ENCODE measurements around the gene SLC45A1. TPM values are rescaled to one million over a fixed set of nuclear protein-coding genes. Genes with fewer than 3 reads are reported as not detected.

The SLC45A1 gene
- total and polyA plus RNA-seq, 9 of the 15 experiments (the other 6 are each of a cell fraction or from before 2014, with no cell fraction given), result not detected

DNA sequence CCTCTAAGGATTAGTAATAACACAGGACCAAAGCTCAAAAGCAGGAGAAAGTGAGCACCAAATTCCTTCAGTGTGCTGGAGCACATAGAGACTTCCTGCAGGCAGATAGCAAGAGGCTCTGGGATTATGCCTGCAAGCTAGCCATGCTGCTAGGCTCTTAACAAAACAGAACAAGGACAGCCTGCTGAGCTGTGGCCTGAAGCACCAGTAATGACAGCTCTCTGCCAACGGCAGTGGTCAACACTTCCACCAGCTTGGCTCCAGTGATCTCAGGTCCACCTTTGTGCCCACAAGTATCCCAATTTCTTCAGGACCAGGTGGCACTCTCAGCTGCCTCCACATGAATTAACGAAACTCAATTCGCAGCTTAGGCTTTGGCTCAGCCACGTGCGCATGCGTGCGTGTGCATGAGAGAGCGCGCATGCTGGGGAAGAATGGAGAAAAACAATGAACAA, 64.2 kb downstream of the SLC45A1 start:
- FAIRE-seq (no peak), DNase-seq (ENCODE audit: extremely low read depth in 1 of 4, low spot score in 3 of 4) (no peak), ATAC-seq (no peak)
- ChIA-PET CTCF (ENCODE audit: low intra/inter-chr PET ratio) (no interaction called here), POLR2A (interaction anchor here (0.5 kb wide), 2 partner anchors 106 to 738 kb away, joined by 4 read pairs; no protein-coding TSS in a partner anchor)
- Histone ChIP-seq H4K20me1 (replicated peaks; ENCODE audit: control insufficient read depth, insufficient read depth, low read length) (peaks cover 6% of the 10 kb centered on the region; the same call in 1 of the 2 replicates), H3K4me2 (ENCODE audit: insufficient read depth, low read length) (no peak overlapping the region), H3K27me3 (ENCODE audit: control insufficient read depth in 2 of 2, insufficient read depth in 2 of 2, low read length in 2 of 2) (no peaks in the 10 kb centered on the region), H3K9ac (ENCODE audit: insufficient read depth in 1 of 2, low read depth in 2 of 2, low read length in 2 of 2) (no peak overlapping the region; a peak in 1 of 4 replicates), H3K36me3 (ENCODE audit: control insufficient read depth, insufficient read depth, low read length) (peaks cover 14% of the 10 kb centered on the region; the same call in 1 of the 3 replicates), H3K79me2 (ENCODE audit: control insufficient read depth, insufficient read depth, low read length) (peaks cover 17% of the 10 kb centered on the region), H3K27ac (ENCODE audit: extremely low read depth, low read depth, low read length) (no peak overlapping the region), H3K4me1 (replicated peaks in 1 of 2; ENCODE audit: control insufficient read depth in 2 of 2, insufficient read depth in 2 of 2, low read length in 2 of 2) (no peaks in the 10 kb centered on the region), H3K4me3 (no peak overlapping the region), H2AFZ (ENCODE audit: low read depth, low read length) (no peak overlapping the region), H3K9me1 (ENCODE audit: control insufficient read depth, insufficient read depth, low read length) (no peaks in the 10 kb centered on the region), H3K9me3 (replicated peaks; ENCODE audit: control insufficient read depth, insufficient read depth, low read depth, low read length) (no peaks in the 10 kb centered on the region)
- 94% methylated on average over 9 of the region's 9 CpGs for whole genome bisulfite sequencing (ENCODE audit: insufficient coverage, low coverage, missing lambda C conversion rate)
- BruUV-seq (replicated peaks), result no TSS peak
- intact Hi-C loops (cut with micrococcal nuclease), result no loop called here
- in situ Hi-C loops (cut with MboI), result no loop called here
- TF ChIP-seq, protein P1, sequence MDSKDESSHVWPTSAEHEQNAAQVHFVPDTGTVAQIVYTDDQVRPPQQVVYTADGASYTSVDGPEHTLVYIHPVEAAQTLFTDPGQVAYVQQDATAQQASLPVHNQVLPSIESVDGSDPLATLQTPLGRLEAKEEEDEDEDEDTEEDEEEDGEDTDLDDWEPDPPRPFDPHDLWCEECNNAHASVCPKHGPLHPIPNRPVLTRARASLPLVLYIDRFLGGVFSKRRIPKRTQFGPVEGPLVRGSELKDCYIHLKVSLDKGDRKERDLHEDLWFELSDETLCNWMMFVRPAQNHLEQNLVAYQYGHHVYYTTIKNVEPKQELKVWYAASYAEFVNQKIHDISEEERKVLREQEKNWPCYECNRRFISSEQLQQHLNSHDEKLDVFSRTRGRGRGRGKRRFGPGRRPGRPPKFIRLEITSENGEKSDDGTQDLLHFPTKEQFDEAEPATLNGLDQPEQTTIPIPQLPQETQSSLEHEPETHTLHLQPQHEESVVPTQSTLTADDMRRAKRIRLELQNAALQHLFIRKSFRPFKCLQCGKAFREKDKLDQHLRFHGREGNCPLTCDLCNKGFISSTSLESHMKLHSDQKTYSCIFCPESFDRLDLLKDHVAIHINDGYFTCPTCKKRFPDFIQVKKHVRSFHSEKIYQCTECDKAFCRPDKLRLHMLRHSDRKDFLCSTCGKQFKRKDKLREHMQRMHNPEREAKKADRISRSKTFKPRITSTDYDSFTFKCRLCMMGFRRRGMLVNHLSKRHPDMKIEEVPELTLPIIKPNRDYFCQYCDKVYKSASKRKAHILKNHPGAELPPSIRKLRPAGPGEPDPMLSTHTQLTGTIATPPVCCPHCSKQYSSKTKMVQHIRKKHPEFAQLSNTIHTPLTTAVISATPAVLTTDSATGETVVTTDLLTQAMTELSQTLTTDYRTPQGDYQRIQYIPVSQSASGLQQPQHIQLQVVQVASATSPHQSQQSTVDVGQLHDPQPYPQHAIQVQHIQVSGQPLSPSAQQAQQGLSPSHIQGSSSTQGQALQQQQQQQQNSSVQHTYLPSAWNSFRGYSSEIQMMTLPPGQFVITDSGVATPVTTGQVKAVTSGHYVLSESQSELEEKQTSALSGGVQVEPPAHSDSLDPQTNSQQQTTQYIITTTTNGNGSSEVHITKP (IDR thresholded peaks at IDR 0.05; ENCODE audit: partially characterized antibody), result no peak
- no peak for TF ChIP-seq ZNF551 (CRISPR knock-in tag; IDR thresholded peaks at IDR 0.05)
- TF ChIP-seq ATF6 (CRISPR knock-in tag; IDR thresholded peaks at IDR 0.05), result no peak
- no peak for TF ChIP-seq YY1 (IDR thresholded peaks at IDR 0.05; ENCODE audit: borderline replicate concordance in 1 of 3, control insufficient read depth in 1 of 3, extremely low read depth in 1 of 3, insufficient read depth in 3 of 3, insufficient read length in 1 of 3, insufficient replicate concordance in 2 of 3, low read depth in 1 of 3, low read length in 2 of 3)
- no peak for TF ChIP-seq SOX6 (IDR thresholded peaks at IDR 0.05)
- no peak for TF ChIP-seq ZNF644 (tag; IDR thresholded peaks at IDR 0.05; ENCODE audit: low read depth)
- no peak for TF ChIP-seq STAT6 (CRISPR knock-in tag; IDR thresholded peaks at IDR 0.05)
- TF ChIP-seq ZBED1 (IDR thresholded peaks at IDR 0.05), result no peak
- TF ChIP-seq ZNF311 (CRISPR knock-in tag; IDR thresholded peaks at IDR 0.05), result no peak
- TF ChIP-seq, protein P2, sequence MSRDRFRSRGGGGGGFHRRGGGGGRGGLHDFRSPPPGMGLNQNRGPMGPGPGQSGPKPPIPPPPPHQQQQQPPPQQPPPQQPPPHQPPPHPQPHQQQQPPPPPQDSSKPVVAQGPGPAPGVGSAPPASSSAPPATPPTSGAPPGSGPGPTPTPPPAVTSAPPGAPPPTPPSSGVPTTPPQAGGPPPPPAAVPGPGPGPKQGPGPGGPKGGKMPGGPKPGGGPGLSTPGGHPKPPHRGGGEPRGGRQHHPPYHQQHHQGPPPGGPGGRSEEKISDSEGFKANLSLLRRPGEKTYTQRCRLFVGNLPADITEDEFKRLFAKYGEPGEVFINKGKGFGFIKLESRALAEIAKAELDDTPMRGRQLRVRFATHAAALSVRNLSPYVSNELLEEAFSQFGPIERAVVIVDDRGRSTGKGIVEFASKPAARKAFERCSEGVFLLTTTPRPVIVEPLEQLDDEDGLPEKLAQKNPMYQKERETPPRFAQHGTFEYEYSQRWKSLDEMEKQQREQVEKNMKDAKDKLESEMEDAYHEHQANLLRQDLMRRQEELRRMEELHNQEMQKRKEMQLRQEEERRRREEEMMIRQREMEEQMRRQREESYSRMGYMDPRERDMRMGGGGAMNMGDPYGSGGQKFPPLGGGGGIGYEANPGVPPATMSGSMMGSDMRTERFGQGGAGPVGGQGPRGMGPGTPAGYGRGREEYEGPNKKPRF (IDR thresholded peaks at IDR 0.05; ENCODE audit: low read depth, low read length), result no peak
- no peak for TF ChIP-seq ZNF134 (CRISPR knock-in tag; conservative IDR thresholded peaks at IDR 0.05)

Measured in K562 (cell line).